Measurements from ENCODE around the gene STH.

STH gene

DNA sequence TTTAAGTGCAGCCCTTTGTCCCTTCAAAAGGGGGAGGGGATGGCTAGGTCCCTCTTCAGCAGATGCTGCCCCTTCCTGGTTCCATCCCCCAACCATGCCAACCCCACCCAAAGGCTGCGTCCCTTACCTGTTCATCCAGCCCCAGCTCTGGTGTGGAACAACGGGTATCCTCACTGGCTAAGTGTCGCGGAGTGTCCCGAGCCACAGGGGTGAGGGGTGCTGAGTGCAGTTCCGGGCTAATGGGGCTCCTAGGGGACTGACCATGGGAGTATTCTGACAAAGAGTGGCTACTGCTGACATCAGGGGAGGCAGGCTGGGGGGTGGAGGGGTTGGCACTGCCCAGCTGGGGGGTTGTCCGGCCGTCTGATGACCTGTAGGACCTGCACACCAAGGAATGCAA, 32.9 kb downstream of the STH start:
- Histone ChIP-seq H3K79me2 (no peaks in the 10 kb centered on the region), H2AFZ (no peak overlapping the region), H3K9ac (no peak overlapping the region), H3K27me3 (ENCODE audit: control insufficient read depth, insufficient read depth, low read length) (no peaks in the 10 kb centered on the region), H3K4me3 (ENCODE audit: low read depth, low read length) (no peak overlapping the region), H3K4me1 (peaks cover 6% of the 10 kb centered on the region), H3K4me2 (ENCODE audit: low read length) (no peak overlapping the region), H3K27ac (no peak overlapping the region), H3K9me3 (ENCODE audit: control insufficient read depth, low read length) (no peaks in the 10 kb centered on the region), H3K36me3 (ENCODE audit: control insufficient read depth, insufficient read depth, low read length) (no peaks in the 10 kb centered on the region)
- TF ChIP-seq, protein P1, sequence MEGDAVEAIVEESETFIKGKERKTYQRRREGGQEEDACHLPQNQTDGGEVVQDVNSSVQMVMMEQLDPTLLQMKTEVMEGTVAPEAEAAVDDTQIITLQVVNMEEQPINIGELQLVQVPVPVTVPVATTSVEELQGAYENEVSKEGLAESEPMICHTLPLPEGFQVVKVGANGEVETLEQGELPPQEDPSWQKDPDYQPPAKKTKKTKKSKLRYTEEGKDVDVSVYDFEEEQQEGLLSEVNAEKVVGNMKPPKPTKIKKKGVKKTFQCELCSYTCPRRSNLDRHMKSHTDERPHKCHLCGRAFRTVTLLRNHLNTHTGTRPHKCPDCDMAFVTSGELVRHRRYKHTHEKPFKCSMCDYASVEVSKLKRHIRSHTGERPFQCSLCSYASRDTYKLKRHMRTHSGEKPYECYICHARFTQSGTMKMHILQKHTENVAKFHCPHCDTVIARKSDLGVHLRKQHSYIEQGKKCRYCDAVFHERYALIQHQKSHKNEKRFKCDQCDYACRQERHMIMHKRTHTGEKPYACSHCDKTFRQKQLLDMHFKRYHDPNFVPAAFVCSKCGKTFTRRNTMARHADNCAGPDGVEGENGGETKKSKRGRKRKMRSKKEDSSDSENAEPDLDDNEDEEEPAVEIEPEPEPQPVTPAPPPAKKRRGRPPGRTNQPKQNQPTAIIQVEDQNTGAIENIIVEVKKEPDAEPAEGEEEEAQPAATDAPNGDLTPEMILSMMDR (IDR thresholded peaks at IDR 0.05): no peak

DNA sequence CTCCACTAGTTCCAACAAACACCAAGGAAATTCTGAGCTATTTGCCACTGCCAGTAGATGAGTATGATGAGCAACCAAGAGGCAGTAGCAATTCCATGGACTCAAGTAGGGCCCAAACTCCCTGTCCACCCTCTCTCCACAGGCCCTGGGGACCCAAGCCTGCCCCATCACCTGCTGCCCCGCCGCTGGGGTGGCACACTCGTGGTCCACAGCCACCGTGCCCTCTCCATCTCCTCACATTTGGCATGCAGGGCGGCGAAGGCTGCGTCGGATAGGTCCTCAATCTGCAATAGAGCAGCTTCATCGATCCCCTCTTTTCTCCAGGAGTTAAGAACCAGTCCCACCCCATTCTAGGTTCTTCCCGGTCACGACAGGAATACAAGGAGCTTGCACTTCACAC, 33.9 kb downstream of the STH start:
- Histone ChIP-seq H3K79me2 (no peaks in the 10 kb centered on the region), H3K9me3 (ENCODE audit: control insufficient read depth, low read length) (no peaks in the 10 kb centered on the region), H3K4me1 (peaks cover 6% of the 10 kb centered on the region), H3K9ac (no peak overlapping the region), H3K4me3 (ENCODE audit: low read depth, low read length) (no peak overlapping the region), H3K27me3 (ENCODE audit: control insufficient read depth, insufficient read depth, low read length) (no peaks in the 10 kb centered on the region), H3K27ac (no peak overlapping the region), H2AFZ (no peak overlapping the region), H3K4me2 (ENCODE audit: low read length) (no peak overlapping the region), H3K36me3 (ENCODE audit: control insufficient read depth, insufficient read depth, low read length) (no peaks in the 10 kb centered on the region)
- TF ChIP-seq, protein P1 (IDR thresholded peaks at IDR 0.05): no peak

DNA sequence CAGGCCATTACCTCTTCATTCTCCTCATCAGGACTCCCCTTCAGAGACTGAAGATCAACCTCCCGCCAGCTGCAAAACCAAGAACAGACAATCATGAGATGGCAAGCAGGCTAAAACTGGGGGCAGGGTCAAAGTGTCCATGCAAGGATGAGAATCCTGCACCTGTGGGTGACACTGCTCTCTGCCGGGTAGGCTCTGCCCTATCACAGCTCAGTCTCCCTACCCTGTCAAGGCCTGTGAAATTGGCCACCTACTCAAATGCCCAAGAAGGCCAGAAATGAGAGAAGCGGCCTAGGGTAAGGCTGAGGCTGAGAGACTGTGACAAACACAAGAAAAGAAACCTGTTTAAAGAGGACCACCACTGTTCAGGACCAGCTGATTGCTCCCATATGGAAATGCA, 34.3 kb downstream of the STH start:
- Histone ChIP-seq H3K4me1 (peaks cover 6% of the 10 kb centered on the region), H2AFZ (no peak overlapping the region), H3K4me2 (ENCODE audit: low read length) (no peak overlapping the region), H3K27me3 (ENCODE audit: control insufficient read depth, insufficient read depth, low read length) (no peaks in the 10 kb centered on the region), H3K79me2 (no peaks in the 10 kb centered on the region), H3K27ac (no peak overlapping the region), H3K9me3 (ENCODE audit: control insufficient read depth, low read length) (no peaks in the 10 kb centered on the region), H3K9ac (no peak overlapping the region), H3K4me3 (ENCODE audit: low read depth, low read length) (no peak overlapping the region), H3K36me3 (ENCODE audit: control insufficient read depth, insufficient read depth, low read length) (no peaks in the 10 kb centered on the region)
- TF ChIP-seq, protein P1 (IDR thresholded peaks at IDR 0.05): no peak

DNA sequence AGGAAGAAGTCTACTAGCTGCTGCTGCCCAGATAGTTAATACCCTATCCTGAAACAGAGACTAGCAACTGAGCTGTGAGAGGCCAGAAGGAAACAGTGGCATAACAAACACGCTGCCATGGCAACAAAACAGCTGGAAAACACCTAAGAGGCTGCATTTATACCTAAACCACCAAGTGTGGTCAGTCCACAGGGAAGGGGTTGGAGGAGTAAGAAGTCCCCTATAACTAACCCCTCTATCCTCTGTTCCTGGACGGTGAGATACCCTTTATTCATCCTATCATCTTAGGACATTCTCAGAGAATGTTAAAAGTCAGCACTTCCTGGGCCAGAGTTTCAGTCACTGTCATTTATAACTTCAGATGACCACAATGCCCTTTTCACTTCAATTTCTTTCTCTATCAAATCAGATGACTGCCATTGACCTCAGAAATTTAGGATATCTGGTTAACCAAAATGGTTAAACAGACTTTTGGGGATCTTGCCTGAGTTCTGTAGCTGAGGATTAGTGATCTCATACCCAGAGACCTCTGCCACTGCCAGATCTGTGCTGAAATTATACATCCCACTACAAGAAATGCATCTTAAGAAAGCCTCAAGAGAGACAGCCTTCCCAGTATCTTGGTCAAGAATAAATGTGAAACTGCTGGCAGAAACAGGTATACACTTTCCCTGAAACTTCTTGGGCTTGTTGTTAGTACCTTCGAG, 36.2 kb downstream of the STH start:
- Histone ChIP-seq H3K36me3 (ENCODE audit: control insufficient read depth, insufficient read depth, low read length) (no peaks in the 10 kb centered on the region), H3K27ac (no peak overlapping the region)

More for the DNA sequence above, 36.2 kb downstream of the STH start:
- H3K4me1 ChIP-seq: no peaks in the 10 kb centered on the region
- H3K27me3 ChIP-seq (ENCODE audit: control insufficient read depth, insufficient read depth, low read length): no peaks in the 10 kb centered on the region
- H2AFZ ChIP-seq: no peak overlapping the region
- no peaks in the 10 kb centered on the region for H3K9me3 ChIP-seq (ENCODE audit: control insufficient read depth, low read length)
- H3K9ac ChIP-seq: no peak overlapping the region
- TF ChIP-seq, protein P1 (IDR thresholded peaks at IDR 0.05): no peak
- H3K79me2 ChIP-seq: peaks cover 3% of the 10 kb centered on the region
- H3K4me3 ChIP-seq (ENCODE audit: low read depth, low read length): no peak overlapping the region
- H3K4me2 ChIP-seq (ENCODE audit: low read length): no peak overlapping the region
